SKM-1 (cell line): ENCODE measurements around the gene TAS2R31.

Source experiments
- DNase-seq: peaks from one replicate; lab custom pipeline; 2025; ENCODE audit not compliant: unreplicated experiment; lab: John Stamatoyannopoulos, UW

TAS2R31 gene

DNA sequence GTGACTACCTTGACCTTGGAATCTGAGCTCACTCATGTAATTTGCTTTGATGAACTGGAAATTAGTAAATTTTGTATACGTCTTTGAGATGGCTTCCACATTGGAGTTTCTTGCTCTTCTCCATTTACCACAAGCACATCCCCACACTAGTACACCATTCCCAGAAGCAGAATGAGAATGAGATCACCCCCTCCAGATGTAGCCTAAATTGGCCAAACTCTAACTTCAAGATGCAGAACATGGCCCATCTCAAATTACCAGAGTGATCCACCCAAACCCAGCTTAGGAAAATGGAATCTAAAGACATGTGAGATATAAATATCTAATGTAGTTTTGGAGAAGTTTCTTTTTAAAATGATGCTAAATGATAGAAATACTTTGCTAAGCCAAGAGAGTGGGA is 23.6 kb downstream of the TAS2R31 start:
- DNase-seq: no peak

DNA sequence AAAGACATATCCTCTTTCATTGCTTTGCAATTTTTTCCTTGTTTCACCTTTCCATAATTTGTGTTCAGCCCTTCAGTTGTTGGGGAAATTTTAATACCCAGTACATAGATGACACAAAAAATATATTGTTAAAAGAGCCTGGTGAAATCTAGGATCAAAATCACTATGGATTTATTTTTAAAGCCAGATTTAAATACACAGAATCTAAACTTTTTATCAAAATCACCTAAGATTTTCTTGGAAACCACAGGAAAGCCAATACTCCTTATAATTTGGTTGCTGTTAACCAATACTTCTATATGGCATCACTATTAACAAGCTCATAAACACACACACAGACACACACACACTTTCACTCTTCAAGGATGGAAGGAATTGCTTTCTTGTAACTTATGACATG is 33.0 kb downstream of the TAS2R31 start, which contains the start of gene TAS2R20:
TAS2R20 (minus strand) TSS at position 101 of the 400 bp plus-strand sequence. CDS start 429 bp downstream, outside the sequence.
- DNase-seq: no peak

DNA sequence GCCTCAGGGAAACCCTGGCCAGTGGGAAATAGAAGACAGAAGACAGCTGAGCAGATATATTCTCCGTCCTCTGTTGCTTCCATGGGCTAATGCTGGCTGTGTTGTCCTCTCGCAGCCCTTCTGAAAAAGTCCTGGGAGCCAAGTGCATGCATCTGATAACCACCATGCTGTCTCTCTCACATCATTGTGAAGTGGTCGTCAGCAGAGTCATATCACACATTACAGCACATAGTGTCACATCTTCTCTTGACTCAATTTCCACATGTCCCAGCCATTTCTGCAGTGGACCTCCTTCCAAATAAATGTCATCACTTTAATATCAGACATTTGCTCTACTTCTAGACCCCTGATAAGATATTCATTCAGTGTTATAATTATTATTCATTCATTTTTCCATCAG is 36.9 kb downstream of the TAS2R31 start:
- no peak for DNase-seq

DNA sequence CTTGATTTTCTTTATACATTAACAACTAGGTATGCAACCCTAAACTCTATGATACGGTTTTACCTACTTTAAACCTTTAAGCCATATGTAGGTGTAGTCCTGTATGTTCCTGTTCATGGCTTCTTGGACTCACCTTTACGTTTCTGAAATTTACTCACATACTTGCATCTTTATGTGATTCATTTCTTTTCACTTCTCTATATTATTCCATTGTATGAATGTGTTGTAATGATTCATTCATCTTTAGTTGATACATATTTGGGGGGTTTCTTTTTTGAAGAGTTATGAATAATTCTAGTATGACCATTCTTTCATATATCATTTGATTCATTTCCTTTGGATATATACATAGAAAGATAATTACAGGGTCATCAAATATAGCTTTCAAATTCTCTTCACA is 42.1 kb downstream of the TAS2R31 start:
- no peak for DNase-seq

DNA sequence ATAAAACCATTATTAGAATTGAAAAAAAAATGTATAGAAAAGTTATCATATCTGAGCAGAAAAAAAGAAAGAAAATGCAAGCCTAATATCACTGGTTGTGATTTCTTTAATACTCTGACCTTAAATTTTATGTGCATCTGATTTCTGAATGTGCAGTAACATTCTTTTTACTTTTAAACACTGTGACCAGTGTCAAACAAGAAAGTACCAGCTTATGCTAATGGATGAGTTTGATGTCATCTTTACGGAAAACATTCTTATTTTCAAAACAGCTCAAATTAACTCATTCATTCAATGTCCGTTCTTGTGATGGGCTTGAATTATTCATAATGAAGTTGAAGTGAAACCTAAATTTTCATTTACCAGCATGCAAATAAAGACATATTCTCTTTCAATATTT is 44.4 kb downstream of the TAS2R31 start, which contains the start of gene TAS2R50:
TAS2R50 (minus strand) TSS at position 101 of the 400 bp plus-strand sequence; CDS start at position 49, 52 bp downstream.
- no peak for DNase-seq

DNA sequence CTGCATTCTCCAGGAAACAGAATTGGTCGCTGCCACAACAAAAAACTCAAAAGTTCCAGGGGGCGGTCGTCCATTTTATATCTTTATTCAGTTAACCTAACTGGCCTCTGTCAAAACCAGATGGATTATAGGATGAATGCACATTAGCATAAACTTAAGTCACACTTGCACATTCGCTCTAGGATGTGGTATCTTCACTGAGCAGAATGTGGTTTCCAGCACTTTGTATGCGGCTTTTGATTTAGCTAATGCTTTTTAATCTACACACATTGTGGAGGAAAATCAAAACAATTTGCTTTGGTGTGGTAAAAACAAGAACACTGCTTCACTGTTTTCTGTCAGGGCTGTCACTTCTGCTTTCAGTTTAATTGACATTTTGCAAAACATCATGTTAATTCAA is 49.0 kb downstream of the TAS2R31 start:
- no peak for DNase-seq
